ENCODE measurements around the gene HS6ST2. TPM values are rescaled to one million over a fixed set of nuclear protein-coding genes. Genes with fewer than 3 reads are reported as not detected.

Gene HS6ST2
- total RNA-seq, 4 donors from 2014 or later, result 0.77 to 9.7 (median 1.9) TPM

DNA sequence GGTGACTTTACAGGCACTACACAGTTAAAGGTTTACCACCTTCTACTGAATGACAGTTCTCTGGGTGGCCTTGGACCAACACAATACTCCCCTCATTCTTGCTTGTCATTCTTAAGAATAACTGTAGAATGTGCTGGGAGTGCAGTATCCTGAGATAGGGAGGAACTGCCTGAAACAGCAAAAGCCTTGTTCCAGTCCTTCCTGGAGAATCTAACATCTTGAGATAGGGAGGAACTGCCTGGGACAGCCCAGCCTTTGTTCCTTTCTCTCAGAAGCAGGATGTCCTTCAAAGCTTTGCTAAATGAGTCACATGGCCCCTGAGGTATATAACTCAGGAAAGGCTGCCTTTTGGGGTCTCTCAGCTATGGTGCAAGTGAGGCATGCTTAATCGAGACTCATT lies 323.9 kb downstream of the HS6ST2 start:
- no peak for TF ChIP-seq POLR2A (IDR thresholded peaks at IDR 0.05)
- TF ChIP-seq, protein P1, sequence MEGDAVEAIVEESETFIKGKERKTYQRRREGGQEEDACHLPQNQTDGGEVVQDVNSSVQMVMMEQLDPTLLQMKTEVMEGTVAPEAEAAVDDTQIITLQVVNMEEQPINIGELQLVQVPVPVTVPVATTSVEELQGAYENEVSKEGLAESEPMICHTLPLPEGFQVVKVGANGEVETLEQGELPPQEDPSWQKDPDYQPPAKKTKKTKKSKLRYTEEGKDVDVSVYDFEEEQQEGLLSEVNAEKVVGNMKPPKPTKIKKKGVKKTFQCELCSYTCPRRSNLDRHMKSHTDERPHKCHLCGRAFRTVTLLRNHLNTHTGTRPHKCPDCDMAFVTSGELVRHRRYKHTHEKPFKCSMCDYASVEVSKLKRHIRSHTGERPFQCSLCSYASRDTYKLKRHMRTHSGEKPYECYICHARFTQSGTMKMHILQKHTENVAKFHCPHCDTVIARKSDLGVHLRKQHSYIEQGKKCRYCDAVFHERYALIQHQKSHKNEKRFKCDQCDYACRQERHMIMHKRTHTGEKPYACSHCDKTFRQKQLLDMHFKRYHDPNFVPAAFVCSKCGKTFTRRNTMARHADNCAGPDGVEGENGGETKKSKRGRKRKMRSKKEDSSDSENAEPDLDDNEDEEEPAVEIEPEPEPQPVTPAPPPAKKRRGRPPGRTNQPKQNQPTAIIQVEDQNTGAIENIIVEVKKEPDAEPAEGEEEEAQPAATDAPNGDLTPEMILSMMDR (IDR thresholded peaks at IDR 0.05), result no peak
- Histone ChIP-seq H3K9me3 (no peaks in the 10 kb centered on the region), H3K4me3 (no peak overlapping the region), H3K27me3 (no peaks in the 10 kb centered on the region), H3K27ac (no peak overlapping the region), H3K4me1 (no peaks in the 10 kb centered on the region), H3K36me3 (no peaks in the 10 kb centered on the region)
- intact Hi-C loops (cut with DNase I; ENCODE audit: low total_unique reads), result no loop called here
- no peak for DNase-seq

DNA sequence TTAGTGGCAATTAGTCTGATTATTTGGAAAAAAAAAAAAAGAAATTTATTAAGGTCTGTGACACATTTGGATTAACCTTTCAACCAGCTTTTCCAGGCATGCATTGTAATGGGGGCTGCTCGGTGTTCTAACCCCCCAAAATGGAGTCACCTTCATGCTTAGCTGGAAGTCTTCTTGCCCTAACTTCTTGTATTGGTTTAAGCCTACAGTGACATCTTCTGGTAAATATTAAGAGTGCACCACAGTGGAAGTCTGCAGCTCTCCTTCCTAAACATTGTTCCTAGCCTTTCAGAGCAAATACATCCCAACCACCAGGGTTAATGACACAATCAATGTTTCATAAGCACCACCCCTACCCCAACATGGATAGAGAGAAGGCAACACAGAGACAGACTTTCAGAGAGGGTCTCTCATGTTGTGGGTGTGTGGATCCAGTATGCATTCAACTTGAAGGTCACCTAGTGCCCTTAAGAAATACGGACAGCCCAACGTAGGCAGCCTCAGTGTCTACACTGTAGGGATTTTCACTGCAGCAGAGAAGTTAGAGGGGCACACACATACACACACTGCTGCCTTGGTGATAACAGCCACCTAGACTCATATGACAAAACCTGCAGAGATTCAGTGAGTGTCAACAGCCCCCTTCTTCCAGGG lies 326.7 kb downstream of the HS6ST2 start:
- Histone ChIP-seq H3K4me1 (no peaks in the 10 kb centered on the region), H3K9me3 (no peaks in the 10 kb centered on the region), H3K27ac (no peak overlapping the region), H3K4me3 (no peak overlapping the region), H3K36me3 (no peaks in the 10 kb centered on the region), H3K27me3 (no peaks in the 10 kb centered on the region)
- TF ChIP-seq, protein P1 (IDR thresholded peaks at IDR 0.05), result peak; percentile 35 to 64 (median 55)
- TF ChIP-seq POLR2A (IDR thresholded peaks at IDR 0.05), result no peak
- intact Hi-C loops (cut with DNase I; ENCODE audit: low total_unique reads), result no loop called here
- DNase-seq, result no peak

DNA sequence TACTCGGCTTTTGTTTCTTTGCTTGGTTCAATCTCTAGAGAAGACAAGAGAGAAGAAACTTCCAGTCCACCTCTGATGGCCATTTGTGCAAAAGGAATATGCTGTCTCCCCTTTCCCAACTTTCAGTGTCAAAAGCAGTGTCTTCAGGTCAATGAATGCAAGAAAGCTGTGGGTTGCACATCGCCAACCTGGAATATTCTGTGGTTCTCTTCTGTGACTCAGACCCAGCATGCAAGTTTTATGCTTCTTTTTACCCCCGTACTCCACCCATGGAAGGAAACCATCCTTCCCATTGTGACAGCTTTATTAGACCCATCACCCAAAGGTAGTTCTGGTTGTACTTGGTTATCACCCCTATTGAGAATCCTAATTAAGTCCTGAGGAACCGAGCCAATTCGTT lies 334.0 kb downstream of the HS6ST2 start:
- DNase-seq, result no peak
- intact Hi-C loops (cut with DNase I; ENCODE audit: low total_unique reads), result no loop called here
- Histone ChIP-seq H3K27me3 (peaks cover 0 to 4% of the 10 kb centered on the region in 2 donors), H3K9me3 (no peaks in the 10 kb centered on the region), H3K4me3 (no peak overlapping the region), H3K4me1 (no peaks in the 10 kb centered on the region), H3K27ac (no peak overlapping the region), H3K36me3 (no peaks in the 10 kb centered on the region)
- TF ChIP-seq, protein P1 (IDR thresholded peaks at IDR 0.05), result no peak
- no peak for TF ChIP-seq POLR2A (IDR thresholded peaks at IDR 0.05)

DNA sequence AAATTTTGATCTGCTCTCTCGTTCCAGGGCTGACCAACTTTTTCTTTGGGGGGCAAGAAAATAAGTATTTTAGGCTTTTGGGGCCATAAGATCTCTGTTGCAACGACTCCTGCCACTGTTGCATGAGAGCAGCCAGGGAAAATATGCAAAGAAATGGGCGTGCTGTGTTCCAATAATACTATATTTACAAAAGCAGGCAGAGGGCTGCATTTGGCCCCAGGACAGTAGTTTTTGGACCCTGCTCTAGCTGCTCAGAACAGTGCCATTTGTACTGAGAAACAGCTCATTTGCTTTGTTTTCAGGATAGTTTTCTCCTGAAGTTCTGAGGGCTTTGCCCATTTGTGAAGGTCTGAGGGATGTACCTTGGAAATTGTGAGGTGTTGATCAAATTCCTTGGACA lies 334.5 kb downstream of the HS6ST2 start:
- H3K27ac ChIP-seq, result no peak overlapping the region
- H3K36me3 ChIP-seq, result no peaks in the 10 kb centered on the region
- H3K4me3 ChIP-seq, result no peak overlapping the region
- no peaks in the 10 kb centered on the region for H3K9me3 ChIP-seq
- TF ChIP-seq, protein P1 (IDR thresholded peaks at IDR 0.05), result no peak
- no peak for TF ChIP-seq POLR2A (IDR thresholded peaks at IDR 0.05)
- no peaks in the 10 kb centered on the region for H3K4me1 ChIP-seq
- intact Hi-C loops (cut with DNase I; ENCODE audit: low total_unique reads), result no loop called here
- DNase-seq, result no peak
- H3K27me3 ChIP-seq, result peaks cover 0 to 4% of the 10 kb centered on the region in 2 donors

DNA sequence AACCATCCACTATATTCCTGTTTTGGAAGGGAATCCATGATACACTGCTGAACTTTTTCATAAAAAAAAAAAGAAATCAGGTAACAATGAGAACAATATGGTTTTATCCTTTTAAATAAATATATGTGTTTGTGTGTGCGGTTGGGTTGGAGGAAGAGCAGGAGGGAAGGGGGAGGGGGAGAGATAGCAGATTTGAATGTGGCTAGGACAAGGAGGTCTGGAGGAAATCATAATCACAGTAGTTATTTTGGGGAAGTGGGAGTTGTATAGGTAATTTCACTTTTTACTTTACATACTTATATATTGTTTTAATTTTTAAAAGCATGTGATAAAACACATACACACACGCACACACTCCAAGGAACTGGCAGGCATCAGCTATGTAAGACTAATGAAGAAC lies 335.1 kb downstream of the HS6ST2 start:
- TF ChIP-seq, protein P1 (IDR thresholded peaks at IDR 0.05), result no peak
- no peak for TF ChIP-seq POLR2A (IDR thresholded peaks at IDR 0.05)
- H3K27me3 ChIP-seq, result peaks cover 0 to 4% of the 10 kb centered on the region in 2 donors
- H3K4me3 ChIP-seq, result no peak overlapping the region
- intact Hi-C loops (cut with DNase I; ENCODE audit: low total_unique reads), result no loop called here
- H3K4me1 ChIP-seq, result no peaks in the 10 kb centered on the region
- no peak overlapping the region for H3K27ac ChIP-seq
- DNase-seq, result no peak
- H3K36me3 ChIP-seq, result no peaks in the 10 kb centered on the region
- H3K9me3 ChIP-seq, result no peaks in the 10 kb centered on the region
